HCT116 (cell line): ENCODE results near the gene TMC1. TPM values are rescaled to one million over a fixed set of nuclear protein-coding genes. Genes with fewer than 3 reads are reported as not detected.

Experiments used
- ATAC-seq: fragments of 200-7000 bp; cut with Tn5 transposase; 2 replicates; pipeline ENCODE4 v1.9.1; 2020; ENCODE audit warnings: mild to moderate bottlenecking, moderate library complexity
- BruUV-seq: library from RNA; stranded (reverse); fragments of 400-500 nt; replicated peaks from 2 replicates; lab custom pipeline; 2021; lab: Mats Ljungman, UMichigan
- CTCF ChIA-PET: fragments of 300-600 bp; sonication (Branson Sonifier 250); formaldehyde crosslinking; loops from one replicate; lab custom pipeline; 2021; ENCODE audit warnings: antibody characterized with exemption; lab: Charles Lee
- POLR2A ChIA-PET: fragments of 300-600, 350-600 bp; sonication (Branson Sonifier 250); formaldehyde crosslinking; loops from one replicate; lab custom pipeline; 2021; ENCODE audit warnings: antibody characterized with exemption; lab: Charles Lee
- RAD21 ChIA-PET, 2 experiments: fragments of 300-600 bp; sonication (Branson Sonifier 250); formaldehyde crosslinking; loops; one replicate each; lab custom pipeline; 2023; ENCODE audit warnings: low total read pairs in 2 of 2; ENCODE audit not compliant: uncharacterized antibody in 2 of 2, unreplicated experiment in 2 of 2, low non-redundant PET in 1 of 2; lab: Charles Lee
- DNase-seq: peaks from one replicate; pipeline ENCODE4 v3.0.0-alpha.2; 2010; ENCODE audit warnings: low read depth, low spot score
- H2AFZ ChIP-seq: fragments of 200-600 bp; shearing (Covaris generic), sonication (generic); 2 replicates; pipeline ENCODE4 v1.6.1; 2017; ENCODE audit warnings: low read depth, mixed run types, mixed read lengths, antibody characterized with exemption, low read length; ENCODE audit not compliant: poor library complexity, severe bottlenecking
- H3K27ac ChIP-seq: 2 replicates; pipeline ENCODE4 v1.5.1; 2012; ENCODE audit warnings: low read depth, low read length
- H3K27me3 ChIP-seq: fragments of 200-600 bp; sonication (generic); 2 replicates; pipeline ENCODE4 v1.6.1; 2016; ENCODE audit warnings: mixed run types, low read length, mixed read lengths; ENCODE audit not compliant: insufficient read depth
- H3K36me3 ChIP-seq, 2 experiments: fragments of 200-500 bp in 1 of 2; fragments of 200-600 bp in 1 of 2; sonication (Bioruptor generic) in 1 of 2; sonication (generic) in 1 of 2; 2 replicates each; pipeline versions ENCODE4 v1.5.1 to v1.6.1; 2014 to 2016; ENCODE audit warnings: low read length in 2 of 2, inconsistent platforms in 1 of 2, mixed read lengths in 1 of 2, mixed run types in 1 of 2; ENCODE audit not compliant: insufficient read depth in 2 of 2, control insufficient read depth in 1 of 2
- H3K4me1 ChIP-seq, 2 experiments: fragments of 200-600 bp in 1 of 2; sonication (generic) in 1 of 2; 2 replicates each; pipeline versions ENCODE4 v1.5.1 to v1.6.1; 2012 to 2017; ENCODE audit warnings: low read length in 2 of 2, inconsistent platforms in 1 of 2, mild to moderate bottlenecking in 1 of 2, mixed read lengths in 1 of 2, mixed run types in 1 of 2, moderate library complexity in 1 of 2; ENCODE audit not compliant: insufficient read depth in 2 of 2, control insufficient read depth in 1 of 2
- H3K4me2 ChIP-seq: fragments of 200-600 bp; sonication (generic); 2 replicates; pipeline ENCODE4 v1.6.1; 2017; ENCODE audit warnings: mixed run types, low read length, mixed read lengths
- H3K4me3 ChIP-seq, 2 experiments: fragments of 200-600 bp in 1 of 2; sonication (generic) in 1 of 2; replicated peaks in 1 of 2; 2 replicates each; pipeline ENCODE4 v1.5.1; 2011 to 2016; ENCODE audit warnings: low read length in 2 of 2, control low read depth in 1 of 2, low read depth in 1 of 2, mild to moderate bottlenecking in 1 of 2, mixed read lengths in 1 of 2, mixed run types in 1 of 2
- H3K79me2 ChIP-seq: fragments of 200-600 bp; sonication (generic); 2 replicates; pipeline ENCODE4 v1.6.1; 2017; ENCODE audit warnings: mild to moderate bottlenecking, mixed run types, low read length, moderate library complexity, mixed read lengths; ENCODE audit not compliant: insufficient read depth
- H3K9ac ChIP-seq: fragments of 200-600 bp; sonication (generic); 2 replicates; pipeline ENCODE4 v1.6.1; 2016; ENCODE audit warnings: low read length, mixed read lengths
- H3K9me2 ChIP-seq: fragments of 200-600 bp; sonication (generic), shearing (Covaris generic); 2 replicates; pipeline ENCODE4 v1.6.1; 2017; ENCODE audit warnings: mixed run types, mild to moderate bottlenecking, moderate library complexity; ENCODE audit not compliant: insufficient read depth
- H3K9me3 ChIP-seq, 2 experiments: fragments of 200-500 bp in 1 of 2; fragments of 200-600 bp in 1 of 2; sonication (Bioruptor generic) in 1 of 2; sonication (generic) in 1 of 2; 2 replicates each; pipeline ENCODE4 v1.6.1; 2014 to 2017; ENCODE audit warnings: low read length in 2 of 2, mixed read lengths in 2 of 2, inconsistent platforms in 1 of 2, low read depth in 1 of 2, mild to moderate bottlenecking in 1 of 2, mixed run types in 1 of 2, moderate library complexity in 1 of 2; ENCODE audit not compliant: control insufficient read depth in 1 of 2, insufficient read depth in 1 of 2
- H4K20me1 ChIP-seq: fragments of 200-600 bp; sonication (generic), shearing (Covaris generic); 2 replicates; pipeline ENCODE4 v1.6.1; 2017; ENCODE audit warnings: mixed run types, mild to moderate bottlenecking, moderate library complexity; ENCODE audit not compliant: insufficient read depth
- CBX3 ChIP-seq: IDR thresholded peaks from 2 replicates; pipeline ENCODE4 v1.6.1; 2012; ENCODE audit warnings: low read depth
- CTCF ChIP-seq, 3 experiments: fragments of 200-600 bp in 1 of 3; sonication (generic) in 1 of 3; IDR thresholded peaks in 2 of 3; conservative IDR thresholded peaks in 1 of 3; 2 replicates each; pipeline ENCODE4 v1.5.1; 2012 to 2017; ENCODE audit warnings: low read depth in 2 of 3, low read length in 2 of 3, antibody characterized with exemption in 1 of 3, borderline replicate concordance in 1 of 3, control low read depth in 1 of 3, mild to moderate bottlenecking in 1 of 3, mixed read lengths in 1 of 3, mixed run types in 1 of 3, moderate library complexity in 1 of 3; ENCODE audit not compliant: insufficient read depth in 1 of 3
- EGR1 ChIP-seq: IDR thresholded peaks from 2 replicates; pipeline ENCODE4 v1.6.1; 2012; ENCODE audit warnings: low read depth
- ELF1 ChIP-seq: IDR thresholded peaks from 2 replicates; pipeline ENCODE4 v1.6.1; 2012; ENCODE audit warnings: low read depth, borderline replicate concordance
- MAX ChIP-seq: IDR thresholded peaks from 2 replicates; pipeline ENCODE4 v1.6.1; 2012
- POLR2A ChIP-seq: IDR thresholded peaks from 2 replicates; pipeline ENCODE4 v1.7.0; 2011; ENCODE audit warnings: borderline replicate concordance; ENCODE audit not compliant: insufficient read depth, insufficient read length; ENCODE audit errors: extremely low read depth
- RAD21 ChIP-seq: IDR thresholded peaks from 2 replicates; pipeline ENCODE4 v1.6.1; 2012; ENCODE audit warnings: low read depth, mild to moderate bottlenecking
- SIN3A ChIP-seq: IDR thresholded peaks from 2 replicates; pipeline ENCODE4 v1.6.1; 2012; ENCODE audit warnings: low read depth
- TCF7L2 ChIP-seq: IDR thresholded peaks from 2 replicates; pipeline ENCODE4 v1.7.0; 2011; ENCODE audit warnings: borderline replicate concordance, inconsistent platforms; ENCODE audit not compliant: insufficient read depth, insufficient read length; ENCODE audit errors: extremely low read depth
- ZBTB33 ChIP-seq: IDR thresholded peaks from 2 replicates; pipeline ENCODE4 v1.6.1; 2011; ENCODE audit warnings: mild to moderate bottlenecking, low read length, moderate library complexity; ENCODE audit not compliant: insufficient replicate concordance; ENCODE audit errors: extremely low read depth
- intact Hi-C: fragments of 100-400 bp; cut with micrococcal nuclease; formaldehyde crosslinking; loops from 2 replicates; pipeline ENCODE4 v1.10.0; 2022
- total RNA-seq: library from RNA; stranded (reverse); gene quantifications from one replicate; pipeline ENCODE4 v1.2.1, GENCODE V29; 2021; ENCODE audit not compliant: unreplicated experiment

TMC1 gene
- total RNA-seq, 1 experiment from 2014 or later: 0.57 TPM

GRCh38 chr9:72753266-72753893 is 232.0 kb downstream of the TMC1 start:
- Histone ChIP-seq H3K79me2 (no peaks in the 10 kb centered on the region), H3K9me2 (no peaks in the 10 kb centered on the region), H3K9me3 (no peaks in the 10 kb centered on the region), H2AFZ (no peak overlapping the region), H3K4me1 (peaks cover 0 to 5% of the 10 kb centered on the region in 2 experiments; a peak in 1 of 4 replicates), H3K4me2 (no peak overlapping the region), H3K36me3 (no peaks in the 10 kb centered on the region), H3K9ac (no peak overlapping the region), H3K27ac (no peak overlapping the region), H4K20me1 (no peaks in the 10 kb centered on the region), H3K4me3 (no peak overlapping the region), H3K27me3 (no peaks in the 10 kb centered on the region)
- ATAC-seq: peak; percentile 52
- DNase-seq: no peak
- ChIA-PET CTCF (interaction anchor here (0.7 to 1.5 kb wide), 6 partner anchors 10 to 714 kb away, joined by 3 to 14 read pairs (median 5); no protein-coding TSS in a partner anchor), RAD21 (interaction anchor here in 1 of 2 experiments (1.2 to 1.4 kb wide), 2 partner anchors 472 to 714 kb away, joined by 3 read pairs; no protein-coding TSS in a partner anchor), POLR2A (no interaction called here)
- TF ChIP-seq MAX: no peak
- TF ChIP-seq SIN3A: no peak
- TF ChIP-seq CTCF (IDR thresholded peaks at IDR 0.05 in 2 of 3, conservative IDR thresholded peaks at IDR 0.05 in 1 of 3; ENCODE audit: borderline replicate concordance in 1 of 3, insufficient read depth in 1 of 3, low read depth in 2 of 3, low read length in 2 of 3): peak in 2 of 3 experiments; percentile 41 to 46; a peak in 3 of 6 replicates
- peak; percentile 75 for TF ChIP-seq RAD21
- BruUV-seq: no TSS peak
- intact Hi-C loops: loop anchor here (1.0 to 2.0 kb wide), 3 partner anchors 461 to 715 kb away; no protein-coding TSS in a partner anchor

- no peak overlapping the region for H3K4me2 ChIP-seq
- RAD21 ChIA-PET: no interaction called here
- no peaks in the 10 kb centered on the region for H3K27me3 ChIP-seq
- intact Hi-C loops: no loop called here
- H3K79me2 ChIP-seq: no peaks in the 10 kb centered on the region
- no peaks in the 10 kb centered on the region for H4K20me1 ChIP-seq
- H3K9ac ChIP-seq: no peak overlapping the region
- no peaks in the 10 kb centered on the region for H3K36me3 ChIP-seq
- no peaks in the 10 kb centered on the region for H3K4me1 ChIP-seq
- no peak for DNase-seq
- no peak overlapping the region for H2AFZ ChIP-seq
- no peak overlapping the region for H3K4me3 ChIP-seq
- no peaks in the 10 kb centered on the region for H3K9me2 ChIP-seq
- no peak overlapping the region for H3K27ac ChIP-seq
- POLR2A ChIA-PET: no interaction called here
- no TSS peak for BruUV-seq
- no peak for ATAC-seq
- CTCF ChIA-PET: no interaction called here
- no peaks in the 10 kb centered on the region for H3K9me3 ChIP-seq
- TF ChIP-seq TCF7L2 (no peak), ZBTB33 (no peak), ELF1 (no peak), CTCF (IDR thresholded peaks at IDR 0.05 in 2 of 3, conservative IDR thresholded peaks at IDR 0.05 in 1 of 3; ENCODE audit: borderline replicate concordance in 1 of 3, insufficient read depth in 1 of 3, low read depth in 2 of 3, low read length in 2 of 3) (no peak), CBX3 (no peak), EGR1 (no peak), MAX (no peak), SIN3A (no peak), POLR2A (no peak), RAD21 (no peak)
Observed at GRCh38 chr9:72755836-72756235, 234.4 kb downstream of the TMC1 start.
